Activated CD8-positive, alpha-beta memory T cell treated with anti-CD3 and anti-CD28 coated beads, Interleukin-2, amount 50 U/mL, for 4 hours (primary cell): ENCODE measurements around the gene PTPRJ.
"Not testable (repeated sequence)": the region's sequence is repeated elsewhere in the genome, so short reads cannot be mapped to it uniquely, and the experiment has no call there.

ENCODE experiments used
- DNase-seq: peaks from one replicate; pipeline ENCODE4 v3.0.0-alpha.2; 2020

PTPRJ gene

GRCh38 chr11:48169717-48170116 is 189.4 kb downstream of the PTPRJ start:
- no peak for DNase-seq

GRCh38 chr11:48170241-48171233 is 190.2 kb downstream of the PTPRJ start:
- no peak for DNase-seq

GRCh38 chr11:48172818-48173609 is 192.7 kb downstream of the PTPRJ start:
- peak; percentile 62 for DNase-seq

GRCh38 chr11:48177661-48178060 is 197.3 kb downstream of the PTPRJ start:
- no peak for DNase-seq

- no peak for DNase-seq
Measured at GRCh38 chr11:48180627-48181026, 200.3 kb downstream of the PTPRJ start.

GRCh38 chr11:48182860-48183526 is 202.6 kb downstream of the PTPRJ start:
- DNase-seq, result no peak

GRCh38 chr11:48184452-48184851 is 204.1 kb downstream of the PTPRJ start:
- no peak for DNase-seq

- DNase-seq, result not testable (repeated sequence)
Measured at GRCh38 chr11:48190906-48191654, 210.7 kb downstream of the PTPRJ start.

- DNase-seq, result no peak
Measured at GRCh38 chr11:48193876-48194275, 213.5 kb downstream of the PTPRJ start.

- no peak for DNase-seq
Measured at GRCh38 chr11:48207881-48208280, 227.5 kb downstream of the PTPRJ start.

- DNase-seq, result no peak
Measured at GRCh38 chr11:48210052-48210451, 229.7 kb downstream of the PTPRJ start.

- no peak for DNase-seq
Measured at GRCh38 chr11:48216510-48216909, 236.2 kb downstream of the PTPRJ start, which contains the start of gene OR4B1. Gene OR4B1, plus strand, starts transcription at chr11:48216810. Its CDS starts 0 bp downstream, at chr11:48216810.
